Neutrophil (primary cell): Measurements from ENCODE around the gene CERS1.

Experiments used
- H3K27ac ChIP-seq: fragments of 200-600 bp; sonication (generic); 2 replicates; pipeline ENCODE4 v1.5.1; 2016; ENCODE audit warnings: mild to moderate bottlenecking, moderate library complexity
- H3K27me3 ChIP-seq: fragments of 200-600 bp; sonication (generic); 2 replicates; pipeline ENCODE4 v1.6.0; 2016; ENCODE audit warnings: mild to moderate bottlenecking
- H3K36me3 ChIP-seq: fragments of 200-600 bp; sonication (generic); 2 replicates; pipeline ENCODE4 v1.5.1; 2017
- H3K4me1 ChIP-seq, 2 experiments: fragments of 200-600 bp in 1 of 2; sonication (generic) in 1 of 2; 1 replicate in 1 of 2; 2 replicates in 1 of 2; pipeline versions ENCODE4 v1.5.1 to v1.6.1; 2013 to 2016; ENCODE audit warnings: low read depth in 1 of 2, low read length in 1 of 2, mild to moderate bottlenecking in 1 of 2, moderate library complexity in 1 of 2; ENCODE audit not compliant: control insufficient read depth in 1 of 2, insufficient read depth in 1 of 2
- H3K4me3 ChIP-seq, 2 experiments: fragments of 200-600 bp in 1 of 2; sonication (generic) in 1 of 2; 1 replicate in 1 of 2; 2 replicates in 1 of 2; pipeline ENCODE4 v1.5.1; 2013 to 2016; ENCODE audit warnings: low read depth in 1 of 2, low read length in 1 of 2, mild to moderate bottlenecking in 1 of 2, moderate library complexity in 1 of 2
- H3K9me3 ChIP-seq: fragments of 200-600 bp; sonication (generic); 2 replicates; pipeline ENCODE4 v1.5.1; 2016
- TF ChIP-seq, protein P1 (sequence below): fragments of 200-600 bp; sonication (generic); IDR thresholded peaks from 2 replicates; pipeline ENCODE4 v1.5.1; 2016; ENCODE audit warnings: antibody characterized with exemption

The CERS1 gene, protein sequence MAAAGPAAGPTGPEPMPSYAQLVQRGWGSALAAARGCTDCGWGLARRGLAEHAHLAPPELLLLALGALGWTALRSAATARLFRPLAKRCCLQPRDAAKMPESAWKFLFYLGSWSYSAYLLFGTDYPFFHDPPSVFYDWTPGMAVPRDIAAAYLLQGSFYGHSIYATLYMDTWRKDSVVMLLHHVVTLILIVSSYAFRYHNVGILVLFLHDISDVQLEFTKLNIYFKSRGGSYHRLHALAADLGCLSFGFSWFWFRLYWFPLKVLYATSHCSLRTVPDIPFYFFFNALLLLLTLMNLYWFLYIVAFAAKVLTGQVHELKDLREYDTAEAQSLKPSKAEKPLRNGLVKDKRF

GRCh38 chr19:18895824-18896341 lies at the start of gene CERS1:
CERS1 (minus strand) TSS chr19:18896158; CDS start chr19:18896072, 86 bp downstream.
- peaks cover 67% of the 10 kb centered on the region for H3K27me3 ChIP-seq
- no peaks in the 10 kb centered on the region for H3K9me3 ChIP-seq
- peaks cover 29% of the 10 kb centered on the region for H3K36me3 ChIP-seq
- H3K4me1 ChIP-seq = peaks cover 4 to 12% of the 10 kb centered on the region in 2 experiments
- TF ChIP-seq, protein P1, sequence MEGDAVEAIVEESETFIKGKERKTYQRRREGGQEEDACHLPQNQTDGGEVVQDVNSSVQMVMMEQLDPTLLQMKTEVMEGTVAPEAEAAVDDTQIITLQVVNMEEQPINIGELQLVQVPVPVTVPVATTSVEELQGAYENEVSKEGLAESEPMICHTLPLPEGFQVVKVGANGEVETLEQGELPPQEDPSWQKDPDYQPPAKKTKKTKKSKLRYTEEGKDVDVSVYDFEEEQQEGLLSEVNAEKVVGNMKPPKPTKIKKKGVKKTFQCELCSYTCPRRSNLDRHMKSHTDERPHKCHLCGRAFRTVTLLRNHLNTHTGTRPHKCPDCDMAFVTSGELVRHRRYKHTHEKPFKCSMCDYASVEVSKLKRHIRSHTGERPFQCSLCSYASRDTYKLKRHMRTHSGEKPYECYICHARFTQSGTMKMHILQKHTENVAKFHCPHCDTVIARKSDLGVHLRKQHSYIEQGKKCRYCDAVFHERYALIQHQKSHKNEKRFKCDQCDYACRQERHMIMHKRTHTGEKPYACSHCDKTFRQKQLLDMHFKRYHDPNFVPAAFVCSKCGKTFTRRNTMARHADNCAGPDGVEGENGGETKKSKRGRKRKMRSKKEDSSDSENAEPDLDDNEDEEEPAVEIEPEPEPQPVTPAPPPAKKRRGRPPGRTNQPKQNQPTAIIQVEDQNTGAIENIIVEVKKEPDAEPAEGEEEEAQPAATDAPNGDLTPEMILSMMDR = no peak
- peak within 1 kb of the TSS in 1 of 2 experiments; percentile 10 for H3K4me3 ChIP-seq
- H3K27ac ChIP-seq = no peak within 1 kb of the TSS

- Histone ChIP-seq H3K9me3 (no peaks in the 10 kb centered on the region), H3K36me3 (no peaks in the 10 kb centered on the region), H3K27me3 (no peaks in the 10 kb centered on the region), H3K27ac (peak overlapping the region; percentile 34), H3K4me1 (peaks cover 16 to 26% of the 10 kb centered on the region in 2 experiments), H3K4me3 (no peak overlapping the region)
- TF ChIP-seq, protein P1 = no peak
Observed at GRCh38 chr19:18945297-18945696, 49.3 kb upstream of the CERS1 start.

DNA sequence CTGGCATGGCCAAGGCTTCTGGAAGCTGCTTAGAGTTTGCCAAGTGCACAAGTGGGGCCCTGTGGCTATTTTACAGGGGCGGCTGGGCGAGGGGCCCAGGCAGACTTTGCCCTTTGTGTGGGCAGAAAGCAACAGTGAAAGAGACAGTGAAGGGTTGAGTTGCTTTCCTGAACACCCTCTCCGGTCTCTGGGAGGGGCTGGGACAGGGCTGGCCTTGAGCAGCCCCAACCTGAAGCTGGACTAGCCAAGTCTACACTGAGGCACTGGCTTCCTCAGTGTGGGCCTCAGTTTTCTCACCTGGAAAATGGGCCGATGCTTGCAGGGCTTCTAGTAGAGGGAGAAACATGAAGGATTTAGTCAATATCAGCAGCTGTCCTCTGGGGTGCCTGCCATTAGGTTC lies 47.5 kb upstream of the CERS1 start:
- H3K27me3 ChIP-seq = no peaks in the 10 kb centered on the region
- no peaks in the 10 kb centered on the region for H3K9me3 ChIP-seq
- H3K27ac ChIP-seq = no peak overlapping the region
- peaks cover 5% of the 10 kb centered on the region for H3K36me3 ChIP-seq
- H3K4me3 ChIP-seq = no peak overlapping the region
- TF ChIP-seq, protein P1 = no peak
- peaks cover 28 to 35% of the 10 kb centered on the region in 2 experiments for H3K4me1 ChIP-seq

GRCh38 chr19:18942692-18943091 lies 46.7 kb upstream of the CERS1 start:
- TF ChIP-seq, protein P1 = no peak
- Histone ChIP-seq H3K4me1 (peaks cover 28 to 35% of the 10 kb centered on the region in 2 experiments), H3K9me3 (no peaks in the 10 kb centered on the region), H3K27me3 (no peaks in the 10 kb centered on the region), H3K36me3 (peaks cover 13% of the 10 kb centered on the region), H3K27ac (no peak overlapping the region), H3K4me3 (no peak overlapping the region)

DNA sequence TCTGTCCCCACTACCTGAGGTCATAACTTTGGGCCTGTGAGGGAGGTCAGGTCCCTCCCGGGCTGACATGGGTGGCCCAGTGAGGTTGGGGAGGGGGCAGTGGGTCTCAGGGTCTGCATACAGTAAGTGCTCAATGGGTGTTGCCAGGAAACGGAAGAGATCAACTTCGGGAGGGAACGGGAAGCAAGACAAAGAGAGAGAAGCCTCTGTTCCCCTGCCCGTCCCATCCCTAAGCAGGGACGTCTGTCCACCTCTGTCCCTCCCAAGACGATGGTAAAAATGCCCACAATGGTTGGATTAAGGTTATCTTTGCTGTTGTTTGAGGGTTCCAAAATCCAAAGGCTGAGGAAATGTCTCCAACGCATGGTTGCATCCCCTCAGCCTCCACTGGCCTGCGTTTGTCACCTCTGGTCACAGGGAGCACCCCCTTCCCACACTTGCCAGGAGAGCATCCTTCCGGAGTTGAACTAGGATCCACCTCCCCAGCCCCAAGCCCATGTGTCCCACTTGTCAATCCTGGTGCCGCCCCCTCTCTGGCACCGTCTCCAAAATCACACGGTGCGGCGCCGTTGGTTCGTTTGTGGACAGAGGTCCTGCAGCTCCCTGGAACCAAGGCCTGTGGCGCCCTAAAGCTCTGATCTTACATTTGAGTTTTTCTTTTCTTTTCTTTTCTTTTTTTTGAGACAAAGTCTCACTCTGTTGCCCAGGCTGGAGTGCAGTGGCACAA lies 45.8 kb upstream of the CERS1 start:
- Histone ChIP-seq H3K4me3 (peak overlapping the region; percentile 30 to 45), H3K4me1 (peaks cover 28 to 35% of the 10 kb centered on the region in 2 experiments)

More for the DNA sequence above, 45.8 kb upstream of the CERS1 start:
- H3K27me3 ChIP-seq = no peaks in the 10 kb centered on the region
- TF ChIP-seq, protein P1 = no peak
- H3K9me3 ChIP-seq = no peaks in the 10 kb centered on the region
- peak overlapping the region; percentile 56 for H3K27ac ChIP-seq
- H3K36me3 ChIP-seq = peaks cover 14% of the 10 kb centered on the region
